GM18519 (cell line): ENCODE results near the gene UGT1A3.

Source experiments
- ATAC-seq: cut with Tn5 transposase; IDR thresholded peaks from one replicate; pipeline ENCODE4 v1.9.1; 2021; ENCODE audit warnings: mild to moderate bottlenecking, moderate library complexity; ENCODE audit not compliant: unreplicated experiment, low FRiP score

The UGT1A3 gene

DNA sequence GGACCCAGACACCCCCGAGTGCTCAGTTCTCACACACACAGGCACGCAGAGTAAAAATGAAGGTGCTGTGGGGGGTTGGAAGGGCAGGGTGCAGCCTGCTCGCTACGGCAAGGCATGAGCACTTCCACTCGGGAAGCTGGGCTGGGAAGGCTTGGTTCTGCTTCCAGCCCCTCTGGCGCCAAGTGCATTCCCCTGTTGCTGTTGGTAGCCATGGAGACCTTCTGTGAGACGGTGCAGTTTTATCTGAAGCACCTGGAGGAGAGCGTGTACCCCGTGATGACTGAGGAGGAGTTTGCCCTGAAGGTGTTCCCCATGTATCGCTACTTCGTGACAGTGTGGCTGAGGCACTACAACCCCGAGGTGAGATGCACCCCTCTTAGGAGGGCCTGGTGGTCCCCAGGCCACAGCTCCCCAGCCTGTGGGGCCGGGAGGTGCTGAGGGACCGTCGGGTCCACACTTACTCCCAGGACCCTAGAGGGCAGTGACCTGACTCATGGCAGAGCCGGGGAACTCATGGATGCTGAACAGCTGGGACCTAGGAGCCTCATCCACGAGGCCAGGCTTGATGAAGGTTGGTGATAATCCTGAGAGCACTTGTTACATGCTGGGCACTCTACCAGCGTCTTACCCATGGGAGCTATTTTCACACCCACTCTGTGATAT, 64.8 kb downstream of the UGT1A3 start:
- ATAC-seq, result no peak

DNA sequence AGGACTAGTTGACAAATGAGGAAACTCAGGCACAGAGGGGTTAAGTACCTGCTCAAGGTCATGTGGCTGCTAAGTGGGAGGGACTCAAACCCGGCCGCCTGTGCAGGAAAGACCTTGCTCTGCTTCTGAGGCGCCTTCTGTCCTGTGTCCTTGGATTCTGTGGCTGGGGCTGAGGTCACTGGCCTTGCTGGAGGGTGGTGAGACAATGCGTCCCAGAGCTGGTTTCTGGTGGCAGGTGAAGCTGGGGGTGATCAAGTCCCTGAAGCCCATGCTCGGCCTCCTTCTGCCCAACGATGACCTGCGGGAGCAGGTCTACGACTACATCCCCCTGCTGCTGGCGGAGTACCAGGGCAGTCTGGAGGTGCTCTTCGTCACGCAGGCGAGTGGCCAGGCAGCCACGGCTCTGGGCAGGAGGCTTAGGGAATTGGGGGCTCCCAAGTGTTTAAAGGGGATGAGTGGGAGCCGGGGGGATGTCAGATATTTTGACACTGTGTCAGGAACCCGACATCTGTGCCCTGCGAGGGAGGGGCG, 65.4 kb downstream of the UGT1A3 start:
- no peak for ATAC-seq

GRCh38 chr2:233795735-233796171, 66.9 kb downstream of the UGT1A3 start:
- ATAC-seq, result no peak

- ATAC-seq, result no peak
Observed at GRCh38 chr2:233796254-233796653, 67.4 kb downstream of the UGT1A3 start.

- ATAC-seq, result no peak
Observed at GRCh38 chr2:233798335-233799086, 69.7 kb downstream of the UGT1A3 start.

GRCh38 chr2:233799087-233799665, 70.3 kb downstream of the UGT1A3 start:
- ATAC-seq, result no peak

GRCh38 chr2:233799716-233800115, 70.9 kb downstream of the UGT1A3 start:
- ATAC-seq, result no peak

GRCh38 chr2:233800208-233800607, 71.4 kb downstream of the UGT1A3 start:
- no peak for ATAC-seq

DNA sequence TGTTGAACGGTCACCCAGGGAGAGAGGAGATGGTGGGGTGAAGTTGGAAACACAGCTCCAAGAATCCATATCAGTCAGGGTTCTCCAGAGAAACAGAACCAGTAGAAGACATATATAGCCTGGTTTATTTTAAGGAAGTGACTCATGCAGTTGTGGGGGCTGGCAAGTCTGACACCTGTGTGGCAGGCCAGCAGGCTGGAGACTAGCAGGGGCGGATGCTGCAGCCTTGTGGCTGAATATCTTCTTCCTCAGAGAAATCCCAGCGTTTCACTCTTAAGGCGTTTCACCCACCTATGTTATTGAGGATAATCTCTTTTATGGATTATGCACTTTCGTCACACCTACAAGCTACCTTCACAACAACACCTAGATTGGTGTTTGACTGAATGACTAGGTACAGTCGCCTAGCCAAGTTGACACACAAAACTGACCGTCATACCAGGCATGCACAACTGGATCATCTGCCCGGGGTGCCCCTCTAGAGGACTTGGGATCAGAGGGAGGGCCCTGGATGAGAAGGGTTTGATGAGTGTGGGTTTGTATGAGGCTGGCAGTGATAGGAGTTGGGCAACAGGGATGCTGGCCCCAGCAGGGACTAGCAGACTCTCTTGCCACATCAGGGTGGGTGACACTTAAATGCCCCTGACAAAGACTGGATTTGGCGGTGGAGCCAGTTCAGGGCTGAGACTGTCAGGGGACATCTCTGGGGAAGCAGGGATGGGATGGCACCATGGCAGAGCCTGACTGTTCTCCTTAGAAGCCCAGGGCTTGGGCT, 72.7 kb downstream of the UGT1A3 start:
- no peak for ATAC-seq

GRCh38 chr2:233802132-233802815, 73.4 kb downstream of the UGT1A3 start:
- no peak for ATAC-seq

- no peak for ATAC-seq
Observed at GRCh38 chr2:233803292-233803911, 74.6 kb downstream of the UGT1A3 start.

DNA sequence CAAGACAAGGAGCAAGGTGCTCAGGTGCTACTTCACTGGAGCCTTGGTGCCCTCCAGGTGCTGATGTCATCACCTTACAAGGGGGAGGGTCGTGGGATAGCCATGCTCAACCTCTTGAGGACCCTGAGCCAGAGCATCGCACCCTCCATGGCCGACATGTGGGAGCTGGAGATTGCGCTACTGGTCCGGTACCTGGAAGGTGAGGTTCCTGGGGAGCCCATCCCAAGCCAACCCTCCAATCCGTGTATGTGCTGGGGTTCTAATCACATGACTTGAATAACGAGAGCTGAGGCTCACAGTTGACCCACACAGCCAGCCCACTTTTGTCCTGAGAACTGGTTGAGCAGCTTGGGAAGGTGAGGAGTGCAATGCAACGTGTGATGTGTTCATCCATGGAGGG, 75.2 kb downstream of the UGT1A3 start:
- ATAC-seq, result no peak

DNA sequence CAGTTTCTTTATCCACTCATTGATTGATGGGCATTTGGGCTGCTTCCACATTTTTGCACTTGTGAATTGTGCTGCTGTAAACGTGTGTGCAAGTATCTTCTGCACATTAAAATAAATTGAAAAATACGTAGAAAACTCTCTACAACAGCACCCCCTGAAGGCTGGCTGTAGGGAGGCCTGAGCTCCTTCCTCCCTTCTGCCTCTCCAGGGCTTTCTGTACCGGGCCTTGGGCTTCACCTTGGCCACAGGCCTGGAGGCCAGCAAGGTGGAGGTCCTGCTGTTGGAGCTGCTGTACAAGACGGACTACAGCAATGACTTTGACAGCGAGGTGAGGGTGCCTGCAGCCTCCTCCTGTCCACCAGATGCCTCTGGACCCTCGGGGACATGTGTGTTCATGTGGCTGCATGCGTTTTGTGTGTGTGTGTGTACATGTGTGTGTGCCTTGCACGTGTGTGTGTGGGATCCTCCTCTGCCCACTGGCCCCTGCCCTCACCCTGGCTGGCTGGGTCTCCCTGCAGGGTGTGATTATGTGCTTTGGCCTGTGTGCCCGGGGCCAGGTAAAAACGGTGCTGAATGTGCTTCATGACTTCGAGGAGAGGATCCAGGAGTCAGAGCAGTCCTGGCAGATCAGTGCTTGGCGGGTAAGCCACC, 78.5 kb downstream of the UGT1A3 start:
- no peak for ATAC-seq

DNA sequence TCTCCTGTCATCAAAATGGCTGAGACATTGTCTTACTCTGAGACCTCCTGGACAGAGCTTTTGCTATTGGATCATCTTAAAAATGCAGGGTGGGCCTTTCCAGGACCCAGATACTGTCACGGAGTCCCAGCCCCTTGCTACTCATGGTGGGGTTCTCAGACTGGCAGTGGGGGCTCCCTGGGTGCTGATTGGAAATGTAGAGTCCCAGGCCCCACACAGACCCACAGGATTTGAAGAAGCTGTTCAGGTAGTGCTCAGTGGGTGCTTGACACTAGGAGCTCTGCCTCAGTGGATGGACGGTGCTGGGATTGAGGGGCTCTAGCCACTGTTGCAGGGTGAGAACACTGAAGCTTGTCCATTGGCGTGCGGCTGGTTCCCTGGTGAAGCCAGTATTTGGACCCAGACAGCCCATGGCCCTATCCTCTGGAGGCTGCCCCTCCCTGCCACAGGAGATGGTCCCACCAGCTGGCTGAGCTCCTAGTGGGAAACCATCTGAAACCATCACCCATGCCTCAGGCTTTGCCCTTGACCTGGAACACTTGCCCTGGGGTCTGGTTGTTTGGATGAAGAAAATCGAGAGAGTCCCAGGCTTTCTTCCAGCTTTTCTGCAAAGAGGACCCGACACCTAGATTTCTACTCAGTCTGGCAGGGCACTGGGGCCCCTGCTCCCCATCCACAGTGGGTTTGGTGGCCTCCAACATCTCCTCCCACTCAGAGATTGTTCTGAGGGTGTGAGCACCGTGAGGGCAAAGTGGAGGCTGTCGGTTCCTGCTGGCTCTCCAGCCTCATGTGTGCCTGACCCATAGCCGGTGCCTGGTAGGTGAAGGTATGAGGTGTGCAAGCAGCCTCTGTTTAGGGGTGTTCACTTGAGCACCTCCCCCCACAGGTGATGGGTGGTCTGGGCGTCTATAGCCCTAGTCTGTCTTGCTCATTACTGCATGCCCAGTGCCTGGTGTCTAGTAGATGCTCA, 79.4 kb downstream of the UGT1A3 start:
- ATAC-seq, result no peak

- ATAC-seq, result no peak
Observed at GRCh38 chr2:233810385-233810784, 81.5 kb downstream of the UGT1A3 start.

DNA sequence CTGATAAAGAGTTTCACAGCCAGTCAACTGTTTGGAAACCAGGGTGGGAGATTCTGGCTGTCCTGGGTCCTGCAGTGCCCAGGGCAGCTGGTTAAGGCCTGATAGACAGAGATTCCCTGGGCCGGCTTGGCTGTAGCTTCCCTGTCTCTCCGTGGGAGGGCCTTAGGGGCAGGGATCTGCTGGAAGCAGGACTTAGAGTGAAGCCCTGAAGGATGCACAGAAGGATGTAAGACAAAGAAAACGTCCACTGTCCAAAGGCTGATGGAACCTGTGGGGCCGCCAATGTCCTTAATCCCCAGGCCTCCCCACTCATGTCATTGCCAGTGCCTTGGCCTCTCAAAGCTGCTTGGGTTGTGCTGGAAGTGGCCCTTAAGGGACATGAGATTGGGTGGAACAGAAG, 82.2 kb downstream of the UGT1A3 start:
- no peak for ATAC-seq

DNA sequence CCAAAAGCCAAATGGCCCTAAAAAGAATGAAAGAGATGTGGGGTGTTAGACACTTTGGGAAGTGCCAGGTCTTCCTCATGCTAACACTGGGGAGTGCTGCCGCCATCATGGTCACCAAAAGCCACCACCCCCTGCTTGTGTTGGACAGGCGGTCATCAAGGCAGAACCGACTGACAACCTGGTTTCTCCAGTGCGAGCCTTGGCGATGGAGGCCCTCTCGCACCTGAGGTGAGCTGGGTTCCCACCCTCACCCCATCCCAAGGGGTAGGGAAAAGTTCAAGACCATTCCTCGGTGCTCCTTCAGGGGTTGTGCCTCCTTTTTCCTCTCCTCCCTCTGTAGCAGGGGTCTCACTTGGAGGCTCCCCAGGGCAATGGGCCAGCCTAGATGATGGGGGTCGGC, 82.9 kb downstream of the UGT1A3 start:
- no peak for ATAC-seq
